ENCODE measurements around the gene SLCO4C1. TPM values are rescaled to one million over a fixed set of nuclear protein-coding genes. Genes with fewer than 3 reads are reported as not detected.

SLCO4C1 gene
- total RNA-seq, 1 donor from 2014 or later = 0.09 TPM

DNA sequence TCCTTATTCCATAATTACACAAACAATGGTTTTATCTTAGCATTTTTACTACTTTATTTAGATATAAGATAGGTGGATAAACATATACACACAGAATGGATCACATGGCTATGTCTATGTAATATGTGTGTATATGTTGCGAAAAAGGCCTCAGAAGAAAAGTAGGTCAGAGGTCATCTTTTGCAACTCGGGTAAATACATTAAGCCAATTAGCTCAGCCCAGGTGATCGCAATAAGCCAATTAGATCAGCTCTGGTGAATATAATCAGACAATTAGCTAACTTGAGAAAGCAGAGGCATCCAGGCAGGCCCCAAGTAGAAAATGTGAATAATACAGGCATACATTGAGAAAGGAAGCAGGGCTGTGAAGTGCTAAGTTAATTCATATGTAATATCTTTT lies 24.3 kb downstream of the SLCO4C1 start:
- Mint-ChIP-seq H3K4me3 (no peak overlapping the region), H3K9me3 (peaks cover 2% of the 10 kb centered on the region), H3K4me1 (peaks cover 5% of the 10 kb centered on the region), H3K27me3 (ENCODE audit: insufficient read depth, low read depth) (peaks cover 2% of the 10 kb centered on the region), H3K36me3 (peaks cover 2% of the 10 kb centered on the region), H3K27ac (no peak overlapping the region)
- Histone ChIP-seq H3K27me3 (peaks cover 23% of the 10 kb centered on the region), H3K9ac (no peak overlapping the region), H3K36me3 (no peaks in the 10 kb centered on the region), H4K20me1 (ENCODE audit: low read depth) (peaks cover 2% of the 10 kb centered on the region), H3K79me2 (ENCODE audit: low read depth) (no peaks in the 10 kb centered on the region), H2AFZ (replicated peaks) (no peak overlapping the region), H3K9me3 (ENCODE audit: low read depth) (no peaks in the 10 kb centered on the region), H3K27ac (no peak overlapping the region), H3K4me3 (no peak overlapping the region), H3F3A (ENCODE audit: low read depth) (peaks cover 4% of the 10 kb centered on the region), H3K4me1 (peaks cover 12% of the 10 kb centered on the region), H3K4me2 (peak overlapping the region; percentile 27)
- TF ChIP-seq EZH2phosphoT487 (IDR thresholded peaks at IDR 0.05) (peak; percentile 96), EZH2 (IDR thresholded peaks at IDR 0.05) (no peak)
- DNase-seq (ENCODE audit: low spot score) = peak; percentile 70

DNA sequence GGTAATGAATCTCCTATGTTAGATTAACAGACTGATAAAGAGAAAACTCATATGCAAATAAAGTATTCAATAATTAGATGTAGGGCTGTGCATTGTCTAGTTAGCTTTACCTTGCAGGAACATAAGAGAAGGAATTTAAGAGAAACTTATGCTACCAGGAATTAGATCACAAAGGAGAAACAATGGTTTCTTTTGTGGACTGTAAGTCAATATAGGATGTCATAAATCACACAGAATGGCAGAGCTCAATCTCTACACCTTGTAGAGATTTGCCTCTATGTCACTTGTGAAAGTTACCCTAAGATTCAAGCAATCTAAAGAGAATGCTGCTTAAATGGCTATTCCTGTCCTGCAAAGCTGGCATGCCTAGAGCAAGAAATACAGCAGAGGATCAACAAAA lies 26.0 kb downstream of the SLCO4C1 start:
- Histone ChIP-seq H3K4me1 (peaks cover 5% of the 10 kb centered on the region), H3K27ac (no peak overlapping the region), H3K79me2 (ENCODE audit: low read depth) (no peaks in the 10 kb centered on the region), H4K20me1 (ENCODE audit: low read depth) (peaks cover 2% of the 10 kb centered on the region), H3K9me3 (ENCODE audit: low read depth) (no peaks in the 10 kb centered on the region), H3K9ac (no peak overlapping the region), H3K27me3 (peaks cover 23% of the 10 kb centered on the region), H3K4me2 (no peak overlapping the region), H3F3A (ENCODE audit: low read depth) (no peaks in the 10 kb centered on the region), H2AFZ (replicated peaks) (no peak overlapping the region), H3K4me3 (no peak overlapping the region), H3K36me3 (no peaks in the 10 kb centered on the region)
- no peak overlapping the region for H3K27ac Mint-ChIP-seq
- TF ChIP-seq EZH2phosphoT487 (IDR thresholded peaks at IDR 0.05) = no peak
- TF ChIP-seq, protein P1, sequence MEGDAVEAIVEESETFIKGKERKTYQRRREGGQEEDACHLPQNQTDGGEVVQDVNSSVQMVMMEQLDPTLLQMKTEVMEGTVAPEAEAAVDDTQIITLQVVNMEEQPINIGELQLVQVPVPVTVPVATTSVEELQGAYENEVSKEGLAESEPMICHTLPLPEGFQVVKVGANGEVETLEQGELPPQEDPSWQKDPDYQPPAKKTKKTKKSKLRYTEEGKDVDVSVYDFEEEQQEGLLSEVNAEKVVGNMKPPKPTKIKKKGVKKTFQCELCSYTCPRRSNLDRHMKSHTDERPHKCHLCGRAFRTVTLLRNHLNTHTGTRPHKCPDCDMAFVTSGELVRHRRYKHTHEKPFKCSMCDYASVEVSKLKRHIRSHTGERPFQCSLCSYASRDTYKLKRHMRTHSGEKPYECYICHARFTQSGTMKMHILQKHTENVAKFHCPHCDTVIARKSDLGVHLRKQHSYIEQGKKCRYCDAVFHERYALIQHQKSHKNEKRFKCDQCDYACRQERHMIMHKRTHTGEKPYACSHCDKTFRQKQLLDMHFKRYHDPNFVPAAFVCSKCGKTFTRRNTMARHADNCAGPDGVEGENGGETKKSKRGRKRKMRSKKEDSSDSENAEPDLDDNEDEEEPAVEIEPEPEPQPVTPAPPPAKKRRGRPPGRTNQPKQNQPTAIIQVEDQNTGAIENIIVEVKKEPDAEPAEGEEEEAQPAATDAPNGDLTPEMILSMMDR (IDR thresholded peaks at IDR 0.05) = no peak
- TF ChIP-seq EZH2 (IDR thresholded peaks at IDR 0.05) = no peak
- H3K36me3 Mint-ChIP-seq = peaks cover 2% of the 10 kb centered on the region
- no peak overlapping the region for H3K4me3 Mint-ChIP-seq
- H3K9me3 Mint-ChIP-seq = peaks cover 2% of the 10 kb centered on the region
- no peak for DNase-seq (ENCODE audit: low spot score)
- H3K4me1 Mint-ChIP-seq = peaks cover 5% of the 10 kb centered on the region
- H3K27me3 Mint-ChIP-seq (ENCODE audit: insufficient read depth, low read depth) = peaks cover 2% of the 10 kb centered on the region

DNA sequence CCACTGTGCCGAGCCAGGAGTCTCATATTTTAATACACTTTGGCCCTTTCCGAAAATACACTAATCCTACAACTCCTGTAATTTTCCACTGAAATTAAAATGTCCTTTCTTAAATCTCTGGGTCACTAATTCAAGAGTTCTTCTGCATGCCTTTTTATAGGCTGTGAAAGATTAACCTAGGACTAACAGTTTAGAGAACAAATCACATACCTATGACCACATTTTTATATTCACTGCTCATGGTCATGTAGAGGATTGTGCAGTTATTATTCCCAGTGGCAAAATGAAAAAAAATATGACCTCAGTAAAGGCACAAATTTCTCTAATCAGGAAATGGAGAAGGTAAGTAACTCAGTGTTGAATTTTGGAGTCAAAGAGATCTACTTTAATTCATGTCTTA lies 33.4 kb downstream of the SLCO4C1 start:
- Mint-ChIP-seq H3K9me3 (no peaks in the 10 kb centered on the region), H3K36me3 (no peaks in the 10 kb centered on the region), H3K27me3 (ENCODE audit: insufficient read depth, low read depth) (no peaks in the 10 kb centered on the region), H3K27ac (no peak overlapping the region), H3K4me3 (no peak overlapping the region), H3K4me1 (no peaks in the 10 kb centered on the region)
- Histone ChIP-seq H3K4me1 (no peaks in the 10 kb centered on the region), H3K9ac (no peak overlapping the region), H3K79me2 (ENCODE audit: low read depth) (no peaks in the 10 kb centered on the region), H2AFZ (replicated peaks) (no peak overlapping the region), H3F3A (ENCODE audit: low read depth) (no peaks in the 10 kb centered on the region), H3K36me3 (no peaks in the 10 kb centered on the region), H3K4me2 (no peak overlapping the region), H3K9me3 (ENCODE audit: low read depth) (no peaks in the 10 kb centered on the region), H4K20me1 (ENCODE audit: low read depth) (no peaks in the 10 kb centered on the region), H3K4me3 (no peak overlapping the region), H3K27ac (no peak overlapping the region), H3K27me3 (no peaks in the 10 kb centered on the region)
- TF ChIP-seq EZH2 (IDR thresholded peaks at IDR 0.05) (no peak), EZH2phosphoT487 (IDR thresholded peaks at IDR 0.05) (no peak)
- TF ChIP-seq, protein P1 (IDR thresholded peaks at IDR 0.05) = no peak
- DNase-seq (ENCODE audit: low spot score) = no peak

DNA sequence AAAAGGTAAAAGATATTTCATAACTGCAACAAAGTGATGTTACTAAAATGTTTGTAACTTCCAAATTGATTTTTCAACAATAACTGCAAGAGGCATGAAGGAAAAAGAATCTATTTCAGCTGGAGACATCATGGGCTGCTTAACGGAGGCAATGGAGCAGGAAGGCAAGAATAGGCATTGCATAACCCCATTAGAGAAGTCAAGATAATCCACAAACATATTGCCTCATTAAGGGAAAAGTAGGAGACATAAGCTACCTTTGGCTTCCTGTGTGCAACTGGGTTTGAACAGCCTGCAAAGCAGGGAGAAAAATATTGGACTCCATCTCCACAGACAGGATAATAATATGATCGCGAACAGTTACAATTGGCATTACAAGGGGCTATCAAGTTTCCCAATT lies 46.7 kb downstream of the SLCO4C1 start:
- Histone ChIP-seq H3K27me3 (no peaks in the 10 kb centered on the region), H3K27ac (no peak overlapping the region), H3K36me3 (no peaks in the 10 kb centered on the region), H3K9me3 (ENCODE audit: low read depth) (no peaks in the 10 kb centered on the region), H3K4me1 (no peaks in the 10 kb centered on the region), H4K20me1 (ENCODE audit: low read depth) (no peaks in the 10 kb centered on the region), H3K79me2 (ENCODE audit: low read depth) (no peaks in the 10 kb centered on the region), H3F3A (ENCODE audit: low read depth) (no peaks in the 10 kb centered on the region), H3K9ac (no peak overlapping the region), H2AFZ (replicated peaks) (no peak overlapping the region), H3K4me2 (no peak overlapping the region), H3K4me3 (no peak overlapping the region)
- H3K4me1 Mint-ChIP-seq = no peaks in the 10 kb centered on the region
- no peaks in the 10 kb centered on the region for H3K27me3 Mint-ChIP-seq (ENCODE audit: insufficient read depth, low read depth)
- no peak for DNase-seq (ENCODE audit: low spot score)
- no peaks in the 10 kb centered on the region for H3K9me3 Mint-ChIP-seq
- TF ChIP-seq EZH2phosphoT487 (IDR thresholded peaks at IDR 0.05) (no peak), EZH2 (IDR thresholded peaks at IDR 0.05) (no peak)
- TF ChIP-seq, protein P1 (IDR thresholded peaks at IDR 0.05) = no peak
- H3K4me3 Mint-ChIP-seq = no peak overlapping the region
- H3K27ac Mint-ChIP-seq = no peak overlapping the region
- H3K36me3 Mint-ChIP-seq = no peaks in the 10 kb centered on the region
